Measurements from ENCODE around the gene BNC2.

Gene BNC2

DNA sequence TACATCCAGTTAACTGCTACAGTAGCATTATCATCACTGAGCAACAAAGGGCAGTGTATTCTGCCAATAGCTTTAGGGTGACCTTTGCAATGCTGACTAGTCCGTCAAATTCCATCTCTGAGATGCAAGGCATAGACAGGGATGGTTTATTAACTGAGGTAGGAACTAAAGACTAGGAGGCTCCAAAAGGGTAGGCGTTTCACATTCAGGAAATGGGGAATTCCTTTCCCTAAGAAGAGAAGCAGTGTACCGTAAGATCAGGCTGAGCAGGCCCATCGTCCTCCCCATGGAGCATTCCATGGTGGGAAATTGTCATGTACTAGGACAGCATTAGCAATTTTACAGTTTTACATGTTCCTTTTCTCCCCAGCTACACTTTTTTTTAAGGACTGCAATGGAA is 157.7 kb downstream of the BNC2 start:
- Histone ChIP-seq H3K4me3 (ENCODE audit: low read depth, low read length) (no peak overlapping the region), H3K4me1 (no peaks in the 10 kb centered on the region)
- no peak for DNase-seq

DNA sequence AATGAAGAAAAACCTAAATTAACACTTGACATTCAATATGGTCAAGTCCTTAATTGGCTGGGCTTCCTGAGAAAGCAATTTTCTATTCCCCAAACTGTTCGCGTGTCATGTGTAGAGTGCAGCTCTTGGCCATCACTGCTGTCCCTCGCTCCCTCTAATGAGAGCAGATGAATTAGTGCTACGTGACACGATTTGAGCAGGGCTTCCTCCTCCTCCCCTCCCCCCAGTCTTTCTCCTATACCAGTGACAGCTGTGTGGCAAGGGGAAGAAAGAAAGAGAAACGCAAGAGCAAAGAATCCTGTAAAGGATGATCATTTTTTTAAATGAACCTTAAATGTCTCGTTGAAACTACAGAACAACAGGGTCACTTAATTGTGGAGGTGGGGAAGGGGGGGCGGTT is 159.6 kb downstream of the BNC2 start:
- H3K4me1 ChIP-seq, result no peaks in the 10 kb centered on the region
- no peak for TF ChIP-seq CTCF (IDR thresholded peaks at IDR 0.05; ENCODE audit: low read depth, low read length)
- no peaks in the 10 kb centered on the region for H3K36me3 ChIP-seq
- no peaks in the 10 kb centered on the region for H3K27me3 ChIP-seq
- no peak for DNase-seq
- H3K4me3 ChIP-seq (ENCODE audit: low read depth, low read length), result no peak overlapping the region
- H3K9me3 ChIP-seq, result no peaks in the 10 kb centered on the region

More for the DNA sequence above, 157.7 kb downstream of the BNC2 start:
- no peak for TF ChIP-seq CTCF (IDR thresholded peaks at IDR 0.05; ENCODE audit: low read depth, low read length)
- H3K27me3 ChIP-seq, result no peaks in the 10 kb centered on the region
- H3K9me3 ChIP-seq, result no peaks in the 10 kb centered on the region
- H3K36me3 ChIP-seq, result no peaks in the 10 kb centered on the region

DNA sequence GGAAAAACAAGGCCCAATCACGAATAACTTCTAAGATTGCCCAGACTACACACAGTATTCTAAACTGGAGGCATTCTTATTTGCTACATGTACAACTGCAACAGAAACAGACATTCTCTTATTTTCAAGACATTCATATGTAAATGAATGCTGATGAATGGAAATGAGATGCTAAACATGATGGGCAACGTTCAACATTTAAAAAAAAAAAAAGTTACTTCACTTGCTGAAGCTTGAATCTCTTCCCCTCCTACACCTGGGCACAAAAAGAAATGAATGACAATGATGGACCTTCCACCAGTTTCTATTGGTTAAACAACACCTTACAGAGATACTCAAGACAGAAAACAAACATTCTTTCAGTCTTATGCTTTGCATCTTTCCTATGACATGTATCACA is 160.5 kb downstream of the BNC2 start:
- no peak overlapping the region for H3K4me3 ChIP-seq (ENCODE audit: low read depth, low read length)
- no peaks in the 10 kb centered on the region for H3K9me3 ChIP-seq
- no peaks in the 10 kb centered on the region for H3K36me3 ChIP-seq
- no peak for TF ChIP-seq CTCF (IDR thresholded peaks at IDR 0.05; ENCODE audit: low read depth, low read length)
- no peaks in the 10 kb centered on the region for H3K4me1 ChIP-seq
- no peak for DNase-seq
- no peaks in the 10 kb centered on the region for H3K27me3 ChIP-seq

DNA sequence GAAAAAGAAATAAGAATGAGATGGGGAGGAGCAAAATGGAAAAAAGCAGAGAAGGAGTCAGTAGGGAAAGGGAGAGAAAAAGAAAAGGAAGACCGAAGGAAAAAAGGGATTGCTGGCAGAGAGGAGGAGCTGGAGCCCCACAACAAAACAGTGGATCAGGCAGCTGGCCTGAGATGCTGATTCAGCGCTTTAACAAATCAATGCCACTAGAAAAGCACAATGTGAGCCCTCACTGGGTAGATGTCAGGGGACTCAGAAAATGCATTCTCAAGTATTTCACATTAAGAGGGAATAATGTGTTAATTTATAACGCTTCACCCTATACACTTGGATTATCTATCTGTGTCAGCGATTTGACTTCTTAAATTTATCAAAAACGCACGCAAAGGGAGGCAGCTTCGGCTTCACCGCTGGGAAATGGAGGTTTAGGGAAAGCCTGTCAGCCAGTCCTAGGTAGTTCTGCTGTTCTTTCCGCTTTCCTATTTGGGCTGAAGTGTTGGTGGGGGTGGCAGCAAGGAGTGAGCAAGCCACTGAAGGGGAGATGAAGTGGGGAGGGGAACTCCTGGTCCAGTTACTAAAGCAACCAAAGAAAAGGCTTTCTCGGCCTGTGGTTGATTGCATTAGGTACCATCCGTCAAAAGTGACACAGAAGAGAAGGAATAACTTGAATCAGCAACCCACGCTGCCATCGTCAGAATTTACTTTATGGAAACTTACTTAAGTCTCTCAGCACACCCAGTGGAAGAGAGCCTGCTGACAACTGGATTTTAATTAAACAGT is 161.6 kb downstream of the BNC2 start:
- H3K4me1 ChIP-seq, result no peaks in the 10 kb centered on the region
- no peaks in the 10 kb centered on the region for H3K9me3 ChIP-seq
- TF ChIP-seq CTCF (IDR thresholded peaks at IDR 0.05; ENCODE audit: low read depth, low read length), result no peak
- no peak overlapping the region for H3K4me3 ChIP-seq (ENCODE audit: low read depth, low read length)
- no peaks in the 10 kb centered on the region for H3K27me3 ChIP-seq
- no peak for DNase-seq
- H3K36me3 ChIP-seq, result no peaks in the 10 kb centered on the region

GRCh38 chr9:16705111-16705604 is 165.3 kb downstream of the BNC2 start:
- DNase-seq, result peak; percentile 20
- no peak for TF ChIP-seq CTCF (IDR thresholded peaks at IDR 0.05; ENCODE audit: low read depth, low read length)
- no peaks in the 10 kb centered on the region for H3K4me1 ChIP-seq
- H3K4me3 ChIP-seq (ENCODE audit: low read depth, low read length), result no peak overlapping the region
- no peaks in the 10 kb centered on the region for H3K9me3 ChIP-seq
- no peaks in the 10 kb centered on the region for H3K36me3 ChIP-seq
- H3K27me3 ChIP-seq, result no peaks in the 10 kb centered on the region
